Activated T-cell treated with anti-CD3 and anti-CD28 coated beads for 4 hours (primary cell): ENCODE data around the gene THBD.

Experiments
- DNase-seq: peaks from one replicate; pipeline ENCODE4 v3.0.0-alpha.2; 2020

Gene THBD

GRCh38 chr20:23083553-23084220 lies 34.2 kb upstream of the THBD start:
- no peak for DNase-seq

DNA sequence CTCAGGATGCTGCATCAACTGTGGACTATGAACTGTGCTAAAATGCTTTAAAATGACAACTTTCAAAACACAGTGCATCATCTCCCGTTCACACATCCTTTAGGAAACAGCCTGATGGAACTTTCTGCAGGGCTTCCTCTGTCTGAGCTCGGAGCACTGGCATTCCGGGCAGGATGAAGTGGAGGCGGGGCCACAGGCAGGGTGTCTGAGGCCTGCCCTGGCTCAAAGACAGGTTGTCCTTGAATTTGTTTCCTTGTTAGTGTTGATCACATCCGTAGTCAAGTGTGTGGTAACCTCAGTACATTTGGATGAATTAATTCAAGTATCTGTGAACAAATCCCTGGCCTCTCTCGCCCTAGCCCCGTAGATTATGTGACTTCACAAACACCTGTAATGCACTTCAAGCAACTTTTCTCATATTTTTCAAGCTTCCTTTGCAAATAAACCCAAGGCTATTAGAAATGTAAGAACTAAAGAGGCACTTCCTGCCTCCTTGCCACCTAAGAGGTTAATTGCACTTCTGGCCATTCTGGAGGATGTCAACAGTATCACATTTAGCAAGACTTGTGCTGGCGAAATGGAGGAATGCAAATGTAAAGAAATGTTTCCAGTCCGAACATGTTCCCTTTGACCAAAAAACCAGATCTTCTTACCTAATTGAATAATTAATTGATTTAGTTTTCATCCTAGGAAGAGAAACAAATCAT lies 33.5 kb upstream of the THBD start:
- DNase-seq, result no peak

DNA sequence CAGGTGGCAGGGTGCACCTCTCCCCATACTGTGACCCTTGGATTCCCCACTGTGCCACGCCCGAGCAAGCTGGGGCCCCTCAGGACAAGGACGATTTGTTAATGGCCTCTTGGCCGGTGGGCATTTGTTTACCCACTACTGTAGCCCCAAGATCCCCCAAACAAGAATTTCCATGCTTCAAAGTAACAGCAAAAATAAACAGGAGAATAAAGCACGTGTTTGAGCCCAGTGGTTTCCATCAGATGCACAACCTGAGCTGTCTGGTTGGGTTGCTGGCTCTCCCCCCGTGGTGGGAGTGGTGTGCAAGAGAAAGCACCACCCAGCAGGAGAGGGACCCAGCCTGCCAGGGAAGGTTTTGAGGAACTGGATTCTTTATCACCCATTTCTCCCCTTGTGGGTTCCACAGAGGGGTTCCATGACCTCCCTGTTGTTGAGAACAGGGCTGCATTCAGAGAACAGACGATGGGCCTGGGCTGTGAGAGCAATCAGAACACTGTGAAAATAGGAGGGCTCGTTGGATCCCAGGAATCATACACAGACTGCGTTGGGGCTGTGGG lies 31.9 kb upstream of the THBD start:
- no peak for DNase-seq

DNA sequence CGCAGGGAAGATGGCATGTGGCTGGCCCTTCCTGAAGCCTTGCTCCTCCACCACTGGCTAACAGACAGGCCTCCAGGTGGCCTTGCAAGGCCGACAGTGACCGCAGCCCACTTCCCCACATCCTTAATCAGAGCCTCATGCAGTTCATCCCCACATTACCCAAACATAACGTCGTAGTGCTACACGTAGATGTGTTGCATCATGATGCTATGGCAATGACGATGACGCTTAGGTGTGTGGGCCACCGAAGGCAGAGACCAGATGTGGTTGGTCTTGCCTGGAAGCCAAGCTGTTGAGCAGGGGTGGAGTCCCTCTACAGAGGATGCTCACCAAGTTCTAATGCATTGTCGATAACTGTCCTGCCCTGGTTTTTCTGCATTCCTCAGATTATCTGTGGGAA lies 31.0 kb upstream of the THBD start:
- DNase-seq, result no peak

DNA sequence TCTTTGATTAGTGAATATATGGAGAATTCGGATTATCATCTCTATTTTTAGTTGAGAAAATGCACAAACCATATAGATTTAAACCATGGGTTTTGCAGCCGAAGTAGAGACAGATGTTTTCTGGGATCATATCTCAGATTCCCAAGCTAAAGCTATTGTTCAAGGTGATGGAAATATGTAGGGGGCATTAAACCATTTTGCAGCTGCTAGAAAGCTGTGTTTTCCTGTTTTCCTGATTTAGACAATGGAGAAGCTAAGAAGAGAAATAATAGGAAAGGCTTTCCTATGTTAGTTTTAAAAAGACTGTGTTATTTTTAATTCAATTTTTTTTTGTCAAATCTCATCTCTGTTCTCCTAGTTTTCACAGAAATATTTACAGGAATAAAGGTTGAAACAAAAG lies 30.5 kb upstream of the THBD start:
- no peak for DNase-seq

DNA sequence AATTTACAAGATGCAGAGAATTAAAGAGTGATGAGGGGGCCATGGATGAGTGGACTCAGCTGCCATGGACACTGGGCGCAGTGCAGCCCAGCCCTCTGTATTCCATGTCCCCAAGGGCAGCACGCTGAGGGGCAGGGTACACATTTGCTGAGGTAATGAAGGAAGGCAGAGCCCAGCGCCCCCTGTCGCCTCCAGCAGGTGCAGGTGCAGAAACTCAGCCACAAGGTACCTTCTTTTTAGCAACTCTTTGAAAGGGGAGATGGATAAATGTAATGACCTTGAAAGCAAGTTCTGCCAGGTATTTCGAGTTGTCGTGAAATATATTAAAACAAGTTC lies 29.5 kb upstream of the THBD start:
- no peak for DNase-seq

DNA sequence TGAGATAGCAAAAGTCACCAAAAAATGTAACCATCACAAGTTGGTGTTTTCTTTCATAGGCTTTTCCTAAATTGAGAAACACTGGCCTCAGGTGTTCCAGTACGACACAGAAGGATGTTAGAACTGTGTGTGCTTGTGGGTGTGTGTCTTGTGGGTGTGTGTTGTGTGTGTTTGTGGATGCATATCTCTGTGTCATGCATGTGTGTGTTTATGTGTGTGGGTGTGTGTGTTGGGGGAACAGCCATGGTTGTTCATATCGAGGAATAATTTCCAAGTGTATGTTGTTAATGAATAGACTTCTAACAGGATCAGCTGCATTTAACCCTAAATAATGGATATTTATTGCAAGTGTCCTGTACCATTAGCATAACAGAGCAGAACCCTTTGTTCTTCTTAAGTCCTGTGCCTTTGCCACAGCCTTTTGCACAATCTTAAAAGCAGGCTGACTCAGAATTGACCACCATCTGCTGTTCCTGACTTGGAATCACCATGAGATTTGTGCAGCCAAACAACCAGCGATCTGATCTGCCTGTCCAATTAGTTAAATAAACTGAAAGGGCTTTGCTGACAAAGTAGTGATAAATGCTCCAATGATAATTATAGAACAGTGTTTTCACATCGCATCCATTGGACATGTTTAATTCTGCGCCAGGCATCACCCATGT lies 29.0 kb upstream of the THBD start:
- DNase-seq, result no peak

GRCh38 chr20:23077277-23077676 lies 27.8 kb upstream of the THBD start:
- no peak for DNase-seq

- DNase-seq, result no peak
Observed at GRCh38 chr20:23074052-23074451, 24.6 kb upstream of the THBD start.

DNA sequence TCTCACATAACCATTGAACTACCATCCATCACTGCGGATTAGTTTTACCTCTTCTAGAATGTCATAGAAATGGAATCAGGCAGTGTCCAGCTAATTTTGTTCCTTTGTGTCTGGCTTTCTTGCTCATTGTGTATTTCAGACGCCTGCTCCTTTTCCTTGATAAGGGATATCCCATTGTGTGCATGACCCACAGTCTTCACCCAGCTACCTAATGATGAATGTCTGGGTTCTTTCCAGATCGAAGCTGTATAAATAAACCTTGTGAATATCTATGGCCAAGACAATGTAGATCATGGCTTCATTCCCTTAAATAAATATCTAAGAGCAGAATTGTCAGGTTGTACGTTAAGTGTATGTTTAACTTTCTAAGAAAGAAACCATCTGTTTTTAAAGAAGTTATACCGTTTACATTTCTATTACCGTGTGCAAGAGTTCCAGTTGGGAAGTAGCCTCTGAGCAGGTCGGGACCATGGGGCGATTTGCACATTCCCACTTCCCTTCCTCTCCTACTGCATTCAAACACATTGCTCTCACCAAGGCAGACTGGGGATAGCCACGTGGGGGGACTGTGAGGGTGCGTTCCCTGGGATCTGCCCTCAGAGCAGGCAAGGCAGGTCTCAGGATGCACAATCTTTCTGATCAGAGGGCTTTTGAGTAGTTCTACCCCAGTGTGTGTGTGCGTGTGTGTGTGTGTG lies 23.6 kb upstream of the THBD start:
- no peak for DNase-seq

DNA sequence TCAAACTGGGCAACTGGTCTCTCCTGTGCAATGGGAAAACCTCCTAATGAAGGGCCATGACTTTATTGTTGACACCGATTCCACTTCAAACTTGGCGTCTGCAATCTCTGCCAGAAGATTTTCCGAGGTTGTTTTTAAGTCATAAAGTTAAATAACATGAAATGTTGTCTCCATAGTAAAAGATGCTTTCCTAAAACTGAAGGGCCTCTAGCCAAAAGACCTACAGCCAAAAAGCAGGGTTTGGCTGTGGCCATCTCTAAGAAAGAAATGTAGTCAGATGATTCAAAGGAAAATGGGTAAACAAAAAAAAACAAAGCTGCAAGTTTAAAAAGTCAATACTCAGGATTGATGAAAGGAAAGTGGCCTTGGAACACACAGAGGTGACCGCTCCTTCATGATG lies 22.5 kb upstream of the THBD start:
- no peak for DNase-seq

DNA sequence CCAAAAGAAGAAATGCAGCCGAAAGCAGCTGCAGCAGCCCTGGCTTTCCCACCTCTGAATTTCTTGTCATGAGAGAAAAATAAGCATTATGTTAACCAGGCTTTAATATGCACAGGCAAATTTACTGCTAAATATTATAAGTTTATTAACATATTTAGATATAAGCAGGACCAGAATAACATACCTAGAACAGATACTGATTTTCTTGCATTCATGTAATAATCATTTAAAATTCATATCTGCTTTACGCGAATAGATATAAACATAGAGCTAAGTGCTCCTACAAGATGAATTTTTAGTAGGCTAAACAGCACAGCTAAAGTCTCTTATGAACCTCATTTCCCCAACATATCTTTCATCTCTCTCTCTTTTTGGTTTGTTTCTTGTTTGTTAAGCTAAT lies 21.9 kb upstream of the THBD start:
- no peak for DNase-seq

DNA sequence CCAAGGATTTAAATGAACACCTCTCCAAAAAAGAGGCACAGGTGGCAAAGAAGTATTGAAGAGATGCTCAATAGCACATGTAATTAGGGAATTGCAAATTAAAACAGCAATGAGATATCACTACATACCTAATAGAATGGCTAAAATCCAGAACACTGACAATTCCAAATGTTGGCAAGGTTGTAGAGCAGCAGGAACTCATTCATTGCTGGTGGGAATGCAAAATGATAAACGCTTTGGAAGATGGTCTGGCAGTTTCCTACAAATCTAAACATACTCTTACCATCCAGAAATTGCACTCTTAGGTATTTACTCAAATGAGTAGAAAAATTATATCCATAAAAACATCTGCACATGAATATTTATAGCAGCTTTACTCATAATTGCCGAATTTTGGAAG lies 19.6 kb upstream of the THBD start:
- DNase-seq, result no peak

DNA sequence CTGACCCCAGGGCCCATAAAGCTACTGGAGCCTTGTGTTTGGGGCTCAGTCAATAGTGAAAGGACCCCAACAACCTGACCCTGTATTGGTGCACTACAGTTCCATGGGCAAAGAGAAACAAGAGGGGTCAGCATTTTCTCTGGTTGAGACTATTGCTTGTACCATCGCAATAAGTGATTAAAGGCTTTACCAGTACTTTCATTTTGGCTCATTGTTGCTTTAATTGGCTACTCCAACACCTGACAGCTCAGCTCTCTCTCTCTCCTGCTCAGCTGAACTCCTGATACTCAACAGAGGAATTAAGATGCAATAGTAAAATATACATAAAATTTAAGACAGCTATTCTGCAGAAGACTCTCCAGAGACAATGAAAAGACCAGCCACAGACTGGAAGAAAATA lies 18.8 kb upstream of the THBD start:
- no peak for DNase-seq

GRCh38 chr20:23066772-23067171 lies 17.3 kb upstream of the THBD start:
- no peak for DNase-seq

DNA sequence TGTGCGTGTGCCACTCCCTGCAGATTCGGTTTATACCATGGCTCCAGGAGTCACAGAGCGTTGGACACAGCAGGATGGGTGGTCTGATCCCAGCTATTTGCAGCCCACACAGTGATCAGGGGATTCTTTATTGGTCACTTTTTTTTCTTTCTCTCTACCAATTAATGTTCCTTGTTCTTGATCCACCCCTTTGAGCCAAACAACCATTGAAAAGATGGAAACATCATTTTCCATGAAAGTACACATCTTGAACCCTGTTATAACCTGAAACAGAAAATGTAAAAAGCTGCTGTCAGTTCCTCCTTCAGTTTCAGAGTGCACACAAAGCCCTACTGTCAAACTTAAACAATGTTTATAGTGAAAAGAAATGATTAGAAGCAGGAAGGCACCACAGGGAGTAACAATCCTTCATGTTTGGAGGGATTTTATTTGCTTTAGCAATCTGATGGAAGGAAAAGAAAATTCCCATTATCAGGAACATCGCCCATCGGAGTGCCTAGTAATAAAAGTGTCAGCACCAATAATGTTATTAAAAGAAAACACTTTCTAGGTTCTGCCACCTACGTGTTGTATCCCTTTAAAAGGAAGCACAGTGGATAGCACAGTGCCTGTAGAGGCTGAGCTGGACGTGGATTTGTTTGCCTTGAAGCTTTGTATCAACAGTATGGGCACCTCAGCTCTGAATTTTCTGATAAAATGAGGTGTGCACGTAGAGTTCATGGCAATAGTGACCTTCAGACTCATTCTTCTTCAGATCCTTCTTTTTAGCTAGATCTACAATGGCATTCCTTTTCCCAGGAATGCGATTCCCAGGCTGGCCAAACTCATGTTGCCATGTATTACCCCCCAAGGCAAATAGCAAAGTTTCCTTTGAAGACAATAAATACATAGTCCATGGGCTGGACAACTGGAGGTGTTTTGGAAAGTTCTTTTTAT lies 16.1 kb upstream of the THBD start:
- no peak for DNase-seq

DNA sequence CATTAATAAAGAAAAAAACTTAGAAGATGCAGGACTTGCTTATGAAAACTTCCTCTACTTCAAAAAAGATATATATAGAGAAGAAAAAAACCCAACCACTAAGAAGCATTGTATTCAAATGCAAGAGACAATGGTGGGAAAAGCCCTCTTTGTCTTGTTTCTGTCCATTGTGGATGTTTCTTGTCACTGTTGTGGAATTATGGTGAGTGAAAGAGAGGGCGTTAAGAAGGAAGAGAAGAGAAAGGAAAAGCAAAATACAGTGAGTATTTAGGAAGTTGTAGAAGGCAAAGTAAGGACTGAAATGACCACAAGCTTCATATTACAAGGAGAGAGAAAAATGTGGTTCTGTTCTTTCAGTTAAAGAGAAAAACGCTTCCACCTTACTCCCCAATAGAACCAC lies 14.1 kb upstream of the THBD start:
- no peak for DNase-seq

DNA sequence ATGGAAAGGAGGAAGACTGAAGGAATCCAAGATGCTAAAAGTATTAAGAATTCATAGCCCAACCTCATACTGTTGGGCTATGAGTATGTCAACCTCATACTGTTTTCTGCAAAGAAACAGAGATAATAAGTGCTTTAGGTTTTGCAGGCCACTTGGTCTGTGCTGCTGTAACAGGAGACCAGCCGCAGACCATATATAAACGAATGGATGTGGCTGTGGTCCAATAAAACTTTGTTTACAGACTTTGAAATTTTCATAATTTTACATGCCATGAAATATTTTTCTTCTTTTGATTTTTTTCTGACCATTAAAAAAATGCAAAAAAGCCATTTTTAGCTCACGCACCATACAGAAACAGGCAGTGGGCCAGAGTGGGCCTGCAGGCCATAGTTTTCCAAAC lies 13.7 kb upstream of the THBD start:
- DNase-seq, result no peak

DNA sequence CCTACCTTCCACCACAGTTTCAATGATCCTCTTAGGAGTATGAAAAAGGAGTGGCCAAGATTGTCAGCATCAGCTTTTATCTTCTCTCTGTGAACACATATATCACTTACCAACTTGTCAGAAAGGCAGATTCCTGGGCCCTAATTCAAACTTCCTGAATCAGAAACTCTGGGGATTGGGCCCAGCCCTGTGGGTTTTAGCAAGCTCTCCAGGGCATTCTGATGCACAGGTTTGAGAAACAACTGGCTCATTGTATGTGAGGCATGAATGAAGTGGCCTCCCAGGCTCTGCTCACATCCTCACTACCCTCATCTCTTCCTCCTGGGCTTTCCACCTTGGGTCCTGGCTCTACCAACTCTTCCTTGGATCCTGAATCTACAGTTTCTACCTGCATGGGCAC lies 13.2 kb upstream of the THBD start:
- no peak for DNase-seq

GRCh38 chr20:23061734-23062561 lies 12.5 kb upstream of the THBD start:
- DNase-seq, result no peak

DNA sequence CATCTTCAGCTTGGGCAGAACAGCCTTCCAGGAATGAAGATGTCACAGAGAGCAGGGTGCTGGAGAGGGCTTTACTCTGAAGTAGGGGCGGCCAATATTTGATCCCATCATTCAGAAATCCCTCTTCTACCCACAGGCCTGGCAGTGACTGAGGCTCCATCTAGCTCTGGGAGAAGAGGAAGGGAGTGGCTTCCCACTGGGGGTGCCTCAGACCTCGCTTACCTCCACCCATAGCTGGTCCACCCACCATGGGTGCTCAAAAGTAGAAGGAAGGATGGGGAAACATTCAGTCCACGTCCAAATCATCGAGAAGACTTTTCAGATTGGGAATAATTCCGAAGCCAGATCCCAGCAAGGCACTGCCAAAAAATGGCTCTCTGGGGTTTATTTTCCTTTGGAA lies 11.8 kb upstream of the THBD start:
- no peak for DNase-seq

GRCh38 chr20:23060629-23061028 lies 11.2 kb upstream of the THBD start:
- DNase-seq, result no peak
